ENCODE measurements around the gene GHR.

GHR gene

DNA sequence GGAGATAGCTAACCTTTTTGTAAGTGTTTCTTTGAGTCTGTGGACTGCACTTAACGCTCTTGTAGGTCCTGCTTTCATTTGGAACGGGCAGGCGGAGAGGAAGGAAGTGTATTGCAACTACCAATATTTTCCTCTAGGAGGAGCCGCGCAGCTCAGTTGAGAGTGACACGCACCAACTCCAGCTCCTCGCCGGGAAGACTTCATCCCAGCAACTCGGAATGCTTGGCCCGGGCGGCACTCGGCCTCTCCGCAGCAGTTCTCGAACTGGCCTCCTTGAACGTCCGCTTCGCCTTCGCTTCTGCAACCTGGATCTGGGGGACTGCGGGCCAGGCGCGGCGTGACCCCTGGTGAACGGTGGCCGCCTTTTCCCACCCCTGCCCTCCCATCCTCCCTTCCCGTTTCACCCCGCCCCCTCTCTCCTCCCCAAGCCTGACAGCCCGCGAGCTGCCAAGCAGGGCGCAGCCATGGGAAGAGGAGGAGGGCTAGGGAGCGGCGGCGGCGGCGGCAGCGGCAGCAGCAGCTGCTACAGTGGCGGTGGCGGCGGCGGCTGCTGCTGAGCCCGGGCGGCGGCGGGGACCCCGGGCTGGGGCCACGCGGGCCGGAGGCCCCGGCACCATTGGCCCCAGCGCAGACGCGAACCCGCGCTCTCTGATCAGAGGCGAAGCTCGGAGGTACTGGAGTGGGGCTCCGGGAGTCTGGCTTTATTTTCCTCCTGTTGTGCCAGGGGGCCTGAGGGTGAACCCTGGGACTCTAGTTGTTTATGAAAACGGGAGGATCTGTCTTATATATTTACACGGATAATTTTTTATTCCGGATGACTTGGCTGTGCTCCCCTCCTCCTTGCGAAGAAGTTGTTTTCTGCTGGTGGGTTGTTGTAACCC is at the start of gene GHR:
GHR (plus strand) TSS at position 155 of the 881 bp plus-strand sequence. CDS start 142,436 bp downstream, outside the sequence.
- peak; percentile 90 for DNase-seq

DNA sequence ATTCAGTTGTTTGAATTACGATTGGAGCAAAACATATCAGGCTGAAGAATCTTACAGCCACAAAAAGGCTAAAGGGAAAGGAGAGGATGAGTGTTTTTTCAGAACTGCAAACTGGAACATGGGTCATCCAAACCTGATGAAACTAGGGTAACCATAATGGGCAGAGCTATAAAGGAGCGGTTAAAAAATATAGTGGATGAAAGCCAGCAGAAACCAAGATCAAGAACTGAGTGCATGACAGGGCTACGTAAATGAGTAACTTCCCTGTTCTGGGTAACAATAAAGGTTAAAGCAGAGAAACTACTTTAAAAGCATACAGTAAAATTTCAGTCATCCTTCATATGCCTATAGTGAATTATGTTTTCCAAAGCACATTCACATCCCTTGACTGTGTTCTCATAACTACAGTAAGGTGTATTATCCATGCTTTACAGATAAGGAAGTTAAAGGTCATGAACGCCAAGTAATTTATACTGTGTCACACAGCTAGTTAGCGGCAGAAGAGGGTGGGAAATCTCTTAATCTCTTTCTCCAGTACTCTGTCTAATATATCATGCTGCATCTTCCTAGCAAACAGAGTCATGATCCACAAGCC is 48.5 kb upstream of the GHR start:
- DNase-seq = no peak

DNA sequence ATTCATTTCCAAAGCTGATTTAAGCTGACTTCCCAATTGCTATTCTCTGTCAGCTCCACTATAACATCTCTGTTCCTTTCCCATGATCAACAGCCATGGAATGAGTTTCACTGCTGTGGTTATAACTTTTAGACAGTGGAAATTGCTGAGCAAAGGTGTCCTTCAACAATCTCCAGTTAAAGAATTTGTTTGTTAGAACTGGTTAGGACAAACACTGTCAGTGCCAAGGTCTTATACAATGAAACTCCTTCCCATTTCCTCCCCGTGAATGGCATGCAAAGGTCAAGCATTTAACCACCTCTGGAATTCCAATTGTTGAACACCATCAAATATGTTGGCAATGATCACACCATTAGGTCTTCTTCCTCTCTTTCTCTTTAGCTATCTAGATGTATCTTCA is 45.7 kb upstream of the GHR start:
- DNase-seq = no peak

DNA sequence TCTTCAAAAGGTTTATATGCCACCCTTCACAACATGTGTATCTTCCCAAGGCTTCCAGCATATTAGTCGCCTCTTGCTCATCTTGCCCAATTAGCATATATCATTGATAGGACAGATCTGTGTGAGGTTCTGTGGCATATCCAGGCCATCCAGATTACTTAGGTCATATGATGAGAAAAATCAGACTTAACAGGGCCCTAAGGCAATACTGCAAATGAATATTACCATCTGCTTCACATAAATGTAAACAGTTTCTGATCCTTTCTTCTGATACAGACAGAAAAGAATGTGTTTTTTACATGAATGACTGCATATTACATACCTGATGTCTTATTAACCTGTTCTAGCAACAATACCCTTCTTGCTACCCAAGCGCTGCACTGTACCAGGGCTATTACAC is 41.3 kb upstream of the GHR start:
- DNase-seq = no peak

DNA sequence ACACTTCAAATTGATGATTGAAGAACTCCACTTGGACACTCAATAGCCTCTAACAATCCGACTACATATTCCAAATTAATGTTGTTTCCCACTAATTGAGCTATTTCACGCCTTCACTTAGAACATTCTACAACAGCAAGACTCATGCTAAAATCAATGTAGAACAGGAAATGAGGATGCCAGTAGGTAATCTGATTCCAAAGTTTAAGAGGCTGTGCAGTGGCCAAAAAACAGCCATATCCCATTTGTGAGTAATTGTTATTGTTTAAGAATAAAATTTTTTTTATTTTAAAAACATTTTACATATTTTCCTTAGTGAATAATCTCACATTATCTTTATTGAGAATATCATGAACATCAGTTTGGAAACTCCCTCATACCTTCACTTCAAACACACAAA is 35.7 kb upstream of the GHR start:
- no peak for DNase-seq

DNA sequence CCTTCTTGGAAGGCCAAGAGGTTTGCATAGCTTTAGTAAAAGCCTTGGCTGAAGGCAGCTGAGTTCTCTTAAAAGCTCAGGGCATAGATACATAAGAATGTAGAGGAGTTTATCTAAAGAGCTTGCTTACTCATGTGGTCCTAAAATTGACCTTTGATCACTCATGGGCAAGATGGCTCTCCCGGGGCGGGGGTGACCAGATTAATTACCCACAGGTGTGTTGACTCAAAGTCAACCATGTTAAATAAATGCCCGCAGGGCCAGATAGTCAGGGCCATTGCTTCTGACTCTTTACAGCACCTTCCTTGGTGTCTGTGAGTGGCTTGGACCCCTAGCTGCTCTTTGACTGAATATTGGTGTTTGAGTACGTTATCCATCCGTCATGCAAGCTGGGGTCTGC is 33.1 kb upstream of the GHR start:
- no peak for DNase-seq

DNA sequence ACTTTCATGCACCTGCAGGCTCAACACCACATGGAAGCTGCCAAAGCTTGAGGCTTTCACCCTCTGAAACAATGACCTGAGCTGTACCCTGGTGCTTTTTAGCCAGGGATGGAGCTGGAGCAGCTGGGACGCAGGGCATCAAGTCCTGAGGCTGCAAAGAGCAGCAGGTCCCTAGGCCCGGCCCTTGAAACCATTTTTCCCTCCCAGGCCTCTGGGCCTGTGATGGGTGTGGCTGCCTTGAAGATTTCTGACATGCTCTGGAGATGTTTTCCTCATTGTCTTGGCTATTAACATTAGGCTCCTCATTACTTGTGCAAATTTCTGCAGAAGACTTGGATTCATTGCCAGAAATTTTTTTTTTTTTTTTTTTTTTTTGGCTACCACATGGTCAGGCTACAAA is 30.3 kb upstream of the GHR start:
- no peak for DNase-seq

DNA sequence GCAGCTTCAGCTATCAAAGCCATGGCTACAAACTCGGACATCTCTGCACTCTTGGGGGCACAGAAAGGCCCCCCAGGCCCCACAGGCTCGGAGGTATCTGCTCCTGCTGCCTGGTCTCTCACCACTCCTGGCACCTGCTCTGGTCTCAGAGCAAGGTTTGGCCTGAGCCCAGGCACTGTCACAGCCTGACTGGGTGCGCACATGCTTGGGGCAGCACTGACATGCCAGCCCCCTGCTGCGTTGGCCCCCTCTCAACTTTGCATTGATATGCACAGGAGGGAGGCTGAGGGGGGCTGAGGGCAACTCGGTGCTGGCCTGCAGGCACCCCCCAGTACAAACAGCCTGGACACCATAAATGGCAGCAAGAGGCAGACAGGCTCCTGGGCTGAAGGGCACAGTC is 27.1 kb upstream of the GHR start:
- no peak for DNase-seq

DNA sequence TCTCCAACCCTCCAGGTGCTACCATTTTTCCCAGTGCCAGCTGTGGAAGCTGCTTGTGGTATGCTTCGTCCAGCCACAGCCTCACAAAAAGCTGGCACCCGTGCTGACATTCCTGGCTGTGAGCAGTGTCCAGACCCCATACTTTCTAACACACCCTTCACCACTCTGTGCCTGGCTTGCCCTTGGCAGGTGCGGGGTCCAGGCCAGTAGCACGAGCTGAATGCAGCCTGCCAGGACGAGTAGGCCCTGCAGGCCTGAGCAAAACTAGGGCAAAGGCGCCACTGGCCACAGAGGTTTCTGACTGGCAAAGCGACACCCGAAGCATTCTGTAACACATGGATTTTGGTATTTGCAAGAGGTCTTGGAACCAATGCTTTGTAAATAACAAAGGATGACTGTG is 26.0 kb upstream of the GHR start:
- no peak for DNase-seq

DNA sequence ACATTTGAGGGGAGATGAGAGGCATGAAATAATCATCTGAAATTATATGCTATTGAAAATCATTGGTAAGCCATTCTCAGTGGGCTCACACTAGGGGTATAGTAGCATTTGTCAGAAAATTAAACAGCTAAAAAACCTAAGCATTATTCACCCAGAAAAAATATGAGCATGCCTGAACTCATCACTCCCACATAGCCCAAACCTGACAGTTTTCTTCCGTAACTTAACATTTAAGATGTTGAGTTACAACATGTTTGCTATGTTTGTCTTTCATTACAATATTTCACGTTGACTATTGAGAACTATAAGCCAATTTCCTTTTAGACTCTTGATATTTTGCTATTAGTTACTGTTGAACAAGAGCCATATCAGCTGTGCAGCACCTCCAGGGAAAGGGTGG is 23.5 kb upstream of the GHR start:
- DNase-seq = no peak

DNA sequence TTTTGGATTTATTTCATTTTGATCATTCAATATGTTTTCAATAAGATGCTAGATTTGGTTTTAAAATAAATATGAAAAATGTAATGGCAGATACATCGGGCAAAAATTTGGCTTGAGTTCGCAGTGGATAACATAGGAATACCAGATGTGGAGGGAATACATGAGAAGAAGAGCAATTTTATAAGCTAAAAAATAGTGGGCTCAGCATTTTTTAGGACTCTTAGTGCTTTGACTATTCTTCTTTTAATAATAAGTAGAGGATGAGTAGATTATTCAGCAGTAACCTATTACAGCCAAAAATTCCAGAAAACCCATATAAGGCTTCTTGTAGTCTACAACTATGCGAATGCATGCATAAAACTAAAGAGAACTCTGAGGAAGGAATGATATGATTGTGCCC is 22.8 kb upstream of the GHR start:
- no peak for DNase-seq

DNA sequence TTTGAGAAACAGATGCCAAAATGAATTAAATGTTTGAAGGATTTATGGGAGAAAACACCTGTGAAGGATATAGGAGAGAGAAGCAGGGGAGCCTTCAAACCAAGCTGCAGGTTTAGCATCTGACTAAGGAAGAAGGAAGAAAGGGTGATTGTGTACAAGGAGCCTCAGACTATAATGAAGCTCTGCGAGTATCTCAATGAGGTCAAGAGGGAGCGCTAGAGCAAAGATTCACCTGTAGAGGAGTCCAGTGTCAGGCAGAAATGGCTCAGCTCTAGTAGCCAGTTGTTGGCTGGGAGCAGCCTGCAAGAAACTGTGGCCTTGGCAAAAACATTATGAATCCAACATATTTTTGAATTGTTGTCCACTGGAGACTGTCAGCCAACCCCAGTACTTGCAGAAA is 20.0 kb upstream of the GHR start:
- DNase-seq = no peak

DNA sequence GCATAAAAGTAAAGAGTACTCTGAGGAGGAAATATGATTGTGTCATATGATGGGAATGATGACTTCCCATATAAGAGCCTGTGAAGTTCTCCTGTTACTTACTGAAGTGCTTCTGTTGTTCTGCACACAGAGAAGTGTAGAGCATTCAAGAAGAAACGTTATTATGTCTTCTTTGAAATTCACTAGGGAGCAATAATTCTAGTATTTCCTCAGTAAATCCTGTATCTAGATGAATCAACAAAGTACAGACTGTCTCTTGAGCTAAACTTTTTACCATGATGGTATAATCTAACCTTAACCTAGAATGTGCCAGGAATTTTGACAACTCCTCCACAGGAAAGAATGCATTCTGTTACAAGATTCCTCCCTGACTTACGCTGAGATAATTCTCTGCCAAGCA is 18.9 kb upstream of the GHR start:
- no peak for DNase-seq

DNA sequence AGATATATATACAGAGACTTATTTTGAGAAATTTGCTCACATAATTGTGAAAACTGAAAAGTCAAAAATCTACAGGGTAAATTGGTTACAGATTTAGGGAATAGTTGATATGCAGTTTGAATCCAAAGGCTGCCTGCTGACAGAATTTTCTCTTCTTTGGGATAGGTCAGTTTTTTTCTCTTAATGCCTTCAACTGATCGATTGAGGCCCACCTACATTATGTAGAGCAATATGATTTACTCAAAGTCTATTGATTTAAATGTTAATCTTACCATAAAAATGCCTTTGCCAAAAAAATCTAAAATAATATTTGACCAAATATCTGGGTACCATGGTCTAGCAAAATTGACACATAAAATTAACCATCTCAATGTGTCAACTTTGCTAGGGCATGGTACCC is 3.9 kb upstream of the GHR start:
- no peak for DNase-seq

DNA sequence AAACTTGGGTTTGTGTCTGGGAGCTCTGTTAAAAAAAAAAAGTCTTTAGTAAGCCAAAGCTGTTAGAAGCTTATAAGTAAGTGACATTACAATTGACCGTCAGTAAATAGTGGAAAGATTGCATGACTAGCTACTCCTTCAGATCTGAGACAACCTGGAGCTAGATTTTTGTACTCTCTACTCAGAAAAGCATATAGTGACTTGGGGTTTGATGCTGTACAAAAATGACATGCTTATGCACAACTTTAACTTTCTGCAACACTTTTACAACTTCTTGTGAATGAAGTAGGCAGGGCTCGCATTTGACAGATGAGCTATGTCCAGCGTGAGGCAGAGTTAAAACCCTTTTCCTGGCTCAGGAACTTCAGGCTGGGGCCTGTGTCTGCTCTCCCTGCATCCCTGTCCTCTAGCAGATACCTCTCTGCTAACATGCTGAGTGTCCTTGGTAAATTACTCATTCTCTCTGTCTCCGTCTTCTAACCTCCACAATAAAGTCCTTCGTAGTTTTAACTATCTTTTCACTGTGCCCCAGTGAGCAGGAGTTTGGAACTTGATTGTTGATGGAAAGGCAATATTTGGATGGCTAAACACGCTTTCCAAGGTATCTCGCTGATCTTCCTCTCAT is 471 bp upstream of the GHR start:
- DNase-seq = no peak

DNA sequence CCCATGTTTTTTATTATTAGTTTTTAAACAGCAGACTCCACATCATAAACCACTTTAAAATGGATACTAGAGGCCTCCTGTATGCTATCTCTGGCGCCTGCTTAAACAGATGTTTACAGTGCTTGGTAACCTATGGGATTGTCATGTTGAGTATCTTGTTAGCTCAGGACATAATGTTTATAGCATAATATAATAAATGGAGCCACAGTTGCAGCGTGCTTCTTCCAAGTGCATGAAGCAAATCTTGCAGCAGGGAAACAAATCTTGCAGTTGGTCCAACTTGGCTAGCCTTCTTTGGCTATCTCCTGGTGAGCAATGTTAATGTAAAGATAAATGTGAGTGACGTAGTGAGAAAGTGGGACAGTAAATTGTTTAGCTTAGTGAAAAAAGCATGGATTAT is 2.8 kb downstream of the GHR start:
- DNase-seq = no peak

DNA sequence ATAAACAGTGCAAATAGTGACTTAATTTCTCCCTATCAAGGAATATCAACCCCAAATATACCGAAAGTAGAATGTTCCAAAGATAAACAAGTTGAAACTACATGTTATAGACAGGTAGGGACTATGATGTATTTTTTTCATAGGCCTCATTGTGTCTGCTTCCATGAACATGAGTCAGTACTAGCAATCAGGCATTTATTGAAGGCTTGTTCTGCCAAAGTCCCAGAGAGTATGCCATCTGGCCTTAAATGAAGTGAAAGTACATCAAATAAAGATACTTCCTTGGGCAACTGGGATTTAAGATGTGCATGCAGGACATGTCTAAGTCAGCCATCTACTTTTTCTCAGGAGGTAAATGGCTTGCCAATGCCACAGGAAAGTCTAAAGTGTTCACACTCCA is 6.5 kb downstream of the GHR start:
- no peak for DNase-seq

DNA sequence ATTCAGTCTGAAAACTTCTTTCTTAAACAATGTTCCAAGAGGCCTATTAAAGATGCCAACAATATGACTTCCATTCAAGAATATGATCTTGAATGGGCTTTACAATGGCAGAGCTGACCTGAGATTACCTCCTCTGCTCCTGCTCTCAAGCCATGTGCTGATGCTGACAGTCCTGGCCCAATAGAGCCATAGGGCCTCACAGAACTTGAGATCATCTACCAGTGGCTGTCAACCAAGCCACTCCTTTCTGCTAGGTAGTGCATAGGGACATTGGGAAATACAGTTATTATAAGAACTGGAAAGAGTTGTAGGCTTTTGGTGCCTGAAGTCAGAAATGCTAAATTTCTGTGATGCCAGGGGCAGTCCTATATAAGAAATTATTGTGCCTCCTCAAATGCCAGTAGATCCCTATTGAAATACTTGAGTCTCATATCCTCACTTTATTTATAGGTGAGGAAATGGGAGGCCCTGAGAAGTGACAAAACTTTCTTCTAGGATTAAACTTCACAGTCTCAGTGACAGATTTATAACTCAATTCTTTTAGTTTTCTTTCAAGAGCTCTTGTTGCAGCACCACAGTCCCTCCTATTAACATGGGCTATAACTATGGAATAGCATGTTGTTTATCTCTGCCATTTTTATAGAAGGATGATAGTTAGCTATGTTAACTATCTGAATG is 10.9 kb downstream of the GHR start:
- DNase-seq = no peak

DNA sequence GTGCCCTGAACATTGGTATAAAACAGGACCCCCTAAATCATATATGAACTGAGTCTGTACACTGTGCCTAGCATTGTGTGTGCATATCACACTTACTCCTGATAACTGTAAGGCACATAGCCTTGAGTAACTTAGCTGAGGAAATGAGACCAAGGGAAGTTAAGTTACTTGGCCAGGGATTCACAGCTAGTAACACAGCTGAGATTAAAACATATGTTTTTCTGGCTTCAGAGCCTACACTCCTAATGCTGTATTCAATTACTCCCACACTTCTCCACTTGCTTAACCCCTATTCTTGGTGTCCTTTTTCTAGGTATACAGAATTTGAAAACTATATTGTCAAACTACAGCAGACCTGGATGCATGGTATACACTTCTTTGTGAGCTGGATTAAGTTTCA is 12.8 kb downstream of the GHR start:
- no peak for DNase-seq

DNA sequence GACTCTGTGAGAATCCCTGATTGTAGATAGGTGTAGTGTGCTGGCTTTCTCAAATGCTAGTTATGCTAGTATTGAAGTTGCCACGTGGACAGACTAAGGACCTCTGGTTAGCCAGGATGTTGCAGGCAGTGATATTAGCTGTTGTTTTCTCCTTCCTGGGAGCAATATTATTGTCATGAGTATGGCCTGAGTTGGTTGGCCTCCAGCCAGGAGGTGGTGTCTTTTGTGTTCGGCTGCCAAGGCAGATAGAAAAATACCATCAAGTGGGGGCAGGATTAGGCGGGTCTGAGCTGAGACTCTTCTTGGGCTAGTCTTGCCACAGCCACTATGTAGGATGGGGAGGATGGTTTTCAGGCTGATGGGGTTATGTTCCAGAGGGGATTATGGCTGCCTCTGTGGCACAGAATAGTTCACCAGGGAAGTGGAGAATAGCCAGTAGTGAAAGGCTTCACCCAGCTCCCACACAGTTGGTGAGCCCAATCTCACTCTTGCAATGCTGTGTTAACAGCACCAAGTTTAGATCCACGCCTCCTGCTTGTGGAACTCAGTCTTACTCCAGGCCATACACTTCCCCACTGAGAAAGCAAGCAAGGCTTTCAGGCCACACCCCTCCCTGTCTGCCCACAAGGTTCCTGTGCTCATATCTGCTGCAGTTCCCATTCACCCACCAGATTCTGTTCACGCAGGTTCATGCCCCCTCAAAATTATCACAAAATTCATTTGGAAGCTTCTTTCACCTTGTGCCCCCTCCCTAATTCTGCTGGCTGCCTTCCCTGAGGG is 31.2 kb downstream of the GHR start:
- DNase-seq = no peak

DNA sequence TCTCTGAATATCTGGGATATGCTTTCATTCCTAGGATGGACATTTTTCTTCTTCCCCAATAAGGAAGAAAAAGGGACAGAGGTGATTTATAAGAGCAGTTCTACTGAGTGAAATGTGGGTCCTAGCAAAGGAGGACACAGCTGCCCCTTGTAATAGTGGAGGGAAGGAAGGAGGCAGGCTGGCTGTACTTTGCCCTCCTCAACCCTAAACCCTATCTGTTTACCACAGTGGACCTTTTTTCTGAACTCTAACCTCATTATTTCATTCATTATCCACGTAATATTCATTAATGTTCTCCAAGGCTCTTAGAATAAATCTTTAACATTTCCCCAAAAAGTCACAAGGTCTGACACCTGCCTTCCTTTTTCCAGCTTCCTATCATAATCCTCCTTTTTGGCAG is 37.8 kb downstream of the GHR start:
- DNase-seq = no peak

DNA sequence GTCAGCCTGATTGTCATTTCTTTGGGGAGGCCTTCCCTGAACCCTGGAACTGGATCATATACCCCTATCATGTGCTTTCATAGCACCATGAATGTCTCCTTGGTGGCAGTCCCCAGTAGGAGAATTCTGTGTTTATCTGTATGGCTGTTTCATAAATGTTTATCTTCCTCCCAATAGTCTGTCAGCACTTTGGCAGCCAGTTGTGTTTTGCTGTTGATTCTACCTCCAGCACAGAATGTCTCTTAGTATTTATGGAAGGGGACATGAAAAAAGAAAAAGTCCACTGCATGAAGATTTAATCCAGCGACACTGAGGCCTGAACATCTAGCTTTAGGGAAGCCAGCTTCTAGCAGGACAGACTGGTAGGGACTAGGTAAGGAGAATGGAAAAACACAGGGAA is 38.3 kb downstream of the GHR start:
- DNase-seq = no peak

DNA sequence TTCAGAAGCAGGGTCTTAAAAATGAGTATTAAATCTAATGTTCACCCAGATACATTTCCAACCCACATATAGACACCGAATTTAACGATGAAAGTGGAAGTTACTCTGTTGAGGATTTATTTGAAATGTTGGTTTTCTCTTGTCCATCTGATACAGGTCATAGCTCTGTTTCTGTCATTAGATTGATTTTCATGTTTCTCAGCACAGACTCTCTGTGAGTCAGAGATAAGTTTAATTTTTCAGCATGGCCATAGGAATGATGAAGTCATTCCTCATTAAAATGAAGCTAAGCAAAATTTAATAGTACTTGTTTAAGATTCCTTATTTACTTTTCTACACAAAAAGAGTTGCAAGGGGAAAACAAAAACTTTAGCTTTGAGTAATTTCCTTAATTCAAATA is 38.8 kb downstream of the GHR start:
- DNase-seq = no peak
